Inferior parietal cortex (tissue), 1 donor: Measurements from ENCODE around the gene SLC39A1.

Experiments used
- DNase-seq: peaks from one replicate; pipeline ENCODE4 v3.0.0-alpha.2; 2016; ENCODE audit errors: extremely low spot score

SLC39A1 gene

GRCh38 chr1:153953859-153954365 lies 9.4 kb downstream of the SLC39A1 start:
- DNase-seq = no peak

- DNase-seq = no peak
These were observed 11.5 kb downstream of the SLC39A1 start for GRCh38 chr1:153951801-153952200.

GRCh38 chr1:153951183-153951582 lies 12.2 kb downstream of the SLC39A1 start:
- DNase-seq = no peak

- peak; percentile 76 for DNase-seq
These were observed 16.6 kb downstream of the SLC39A1 start, which contains the start of gene DENND4B for GRCh38 chr1:153946622-153947241. TSS of gene DENND4B (minus strand) at chr1:153946718. CDS start at chr1:153944374, 2,344 bp downstream.

GRCh38 chr1:153945795-153946621 lies 17.3 kb downstream of the SLC39A1 start:
- no peak for DNase-seq

- no peak for DNase-seq
These were observed 18.1 kb downstream of the SLC39A1 start for GRCh38 chr1:153945131-153945794.

GRCh38 chr1:153944827-153945117 lies 18.6 kb downstream of the SLC39A1 start:
- DNase-seq = no peak

GRCh38 chr1:153944005-153944826 lies 19.1 kb downstream of the SLC39A1 start:
- no peak for DNase-seq

GRCh38 chr1:153942766-153943549 lies 20.4 kb downstream of the SLC39A1 start:
- DNase-seq = no peak

GRCh38 chr1:153941826-153942725 lies 21.3 kb downstream of the SLC39A1 start:
- DNase-seq = no peak

GRCh38 chr1:153940756-153941155 lies 22.6 kb downstream of the SLC39A1 start:
- no peak for DNase-seq

GRCh38 chr1:153939476-153939875 lies 23.9 kb downstream of the SLC39A1 start:
- no peak for DNase-seq

GRCh38 chr1:153938996-153939395 lies 24.3 kb downstream of the SLC39A1 start:
- no peak for DNase-seq

GRCh38 chr1:153937331-153937730 lies 26.0 kb downstream of the SLC39A1 start:
- DNase-seq = no peak

- no peak for DNase-seq
These were observed 27.1 kb downstream of the SLC39A1 start for GRCh38 chr1:153936011-153936802.

- DNase-seq = no peak
These were observed 28.6 kb downstream of the SLC39A1 start for GRCh38 chr1:153934746-153935145.

- no peak for DNase-seq
These were observed 29.4 kb downstream of the SLC39A1 start for GRCh38 chr1:153933955-153934354.

- DNase-seq = no peak
These were observed 29.9 kb downstream of the SLC39A1 start for GRCh38 chr1:153933430-153933829.
